ENCODE results near the gene INTS6. TPM values are rescaled to one million over a fixed set of nuclear protein-coding genes. Genes with fewer than 3 reads are reported as not detected.

INTS6 gene
- total and polyA plus RNA-seq, 2 donors (not counting 1 experiment from before 2014, with no cell fraction given), result 15.4 to 74.7 TPM

DNA sequence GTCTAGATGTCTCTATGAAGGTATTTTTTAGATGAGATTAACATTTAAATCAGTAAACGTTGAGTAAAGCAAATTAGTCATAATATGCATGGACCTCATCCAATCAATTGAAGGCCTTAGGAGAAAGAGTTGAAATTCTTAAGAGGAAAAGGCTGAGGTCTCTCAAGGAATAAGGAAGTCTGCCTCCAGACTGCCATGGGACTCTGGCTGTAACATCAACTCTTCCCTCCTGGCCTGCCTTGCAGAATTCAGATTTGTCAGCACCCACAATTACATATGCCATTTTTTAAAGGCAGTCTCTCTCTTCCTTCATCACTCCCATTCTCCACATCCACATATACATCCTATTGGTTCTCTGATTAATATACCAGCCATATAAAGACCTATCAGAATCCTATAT, 28.8 kb upstream of the INTS6 start:
- Mint-ChIP-seq H3K4me1 (no peaks in the 10 kb centered on the region), H3K9me3 (ENCODE audit: insufficient read depth) (no peaks in the 10 kb centered on the region), H3K4me3 (no peak overlapping the region), H3K27me3 (no peaks in the 10 kb centered on the region), H3K27ac (no peak overlapping the region)
- TF ChIP-seq, protein P1, sequence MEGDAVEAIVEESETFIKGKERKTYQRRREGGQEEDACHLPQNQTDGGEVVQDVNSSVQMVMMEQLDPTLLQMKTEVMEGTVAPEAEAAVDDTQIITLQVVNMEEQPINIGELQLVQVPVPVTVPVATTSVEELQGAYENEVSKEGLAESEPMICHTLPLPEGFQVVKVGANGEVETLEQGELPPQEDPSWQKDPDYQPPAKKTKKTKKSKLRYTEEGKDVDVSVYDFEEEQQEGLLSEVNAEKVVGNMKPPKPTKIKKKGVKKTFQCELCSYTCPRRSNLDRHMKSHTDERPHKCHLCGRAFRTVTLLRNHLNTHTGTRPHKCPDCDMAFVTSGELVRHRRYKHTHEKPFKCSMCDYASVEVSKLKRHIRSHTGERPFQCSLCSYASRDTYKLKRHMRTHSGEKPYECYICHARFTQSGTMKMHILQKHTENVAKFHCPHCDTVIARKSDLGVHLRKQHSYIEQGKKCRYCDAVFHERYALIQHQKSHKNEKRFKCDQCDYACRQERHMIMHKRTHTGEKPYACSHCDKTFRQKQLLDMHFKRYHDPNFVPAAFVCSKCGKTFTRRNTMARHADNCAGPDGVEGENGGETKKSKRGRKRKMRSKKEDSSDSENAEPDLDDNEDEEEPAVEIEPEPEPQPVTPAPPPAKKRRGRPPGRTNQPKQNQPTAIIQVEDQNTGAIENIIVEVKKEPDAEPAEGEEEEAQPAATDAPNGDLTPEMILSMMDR (IDR thresholded peaks at IDR 0.05), result no peak
- TF ChIP-seq EZH2 (IDR thresholded peaks at IDR 0.05; ENCODE audit: borderline replicate concordance, insufficient read depth, low read depth, low read length, poor library complexity, severe bottlenecking), result no peak
- Histone ChIP-seq H3K4me1 (ENCODE audit: control insufficient read depth in 2 of 2, insufficient read depth in 2 of 2, low read length in 2 of 2) (no peaks in the 10 kb centered on the region), H3K79me2 (ENCODE audit: control insufficient read depth, insufficient read depth, low read length) (no peaks in the 10 kb centered on the region), H3K27me3 (replicated peaks in 1 of 4; ENCODE audit: control extremely low read depth in 1 of 4, control insufficient read depth in 3 of 4, insufficient read depth in 4 of 4, low read length in 3 of 4) (no peaks in the 10 kb centered on the region), H3K9ac (ENCODE audit: low read length) (no peak overlapping the region), H3K4me3 (ENCODE audit: control extremely low read depth in 1 of 5, extremely low read depth in 1 of 5, insufficient read depth in 1 of 5, low read depth in 2 of 5, low read length in 4 of 5) (no peak overlapping the region), H3K9me3 (ENCODE audit: control extremely low read depth in 1 of 3, control insufficient read depth in 2 of 3, insufficient read depth in 1 of 3, low read length in 2 of 3) (no peaks in the 10 kb centered on the region), H3K27ac (ENCODE audit: low read length in 2 of 2) (no peak overlapping the region), H3K4me2 (replicated peaks; ENCODE audit: low read depth, low read length, poor library complexity, severe bottlenecking) (no peak overlapping the region), H2AFZ (ENCODE audit: insufficient read depth, low read depth, low read length, poor library complexity, severe bottlenecking) (no peak overlapping the region), H4K20me1 (ENCODE audit: control insufficient read depth, insufficient read depth, low read length, poor library complexity, severe bottlenecking) (no peaks in the 10 kb centered on the region), H3K36me3 (replicated peaks in 1 of 2; ENCODE audit: control extremely low read depth in 1 of 2, control insufficient read depth in 1 of 2, extremely low read depth in 1 of 2, insufficient read depth in 2 of 2, low read length in 1 of 2) (no peaks in the 10 kb centered on the region)
- ChIA-PET CTCF (no interaction called here), POLR2A (no interaction called here)
- no peak for ATAC-seq (ENCODE audit: low read depth)
- intact Hi-C loops (cut with micrococcal nuclease), result no loop called here
- WGBS (ENCODE audit: insufficient coverage), result no CpG with 5 or more reads among the region's 1 CpG
- DNase-seq, result no peak

DNA sequence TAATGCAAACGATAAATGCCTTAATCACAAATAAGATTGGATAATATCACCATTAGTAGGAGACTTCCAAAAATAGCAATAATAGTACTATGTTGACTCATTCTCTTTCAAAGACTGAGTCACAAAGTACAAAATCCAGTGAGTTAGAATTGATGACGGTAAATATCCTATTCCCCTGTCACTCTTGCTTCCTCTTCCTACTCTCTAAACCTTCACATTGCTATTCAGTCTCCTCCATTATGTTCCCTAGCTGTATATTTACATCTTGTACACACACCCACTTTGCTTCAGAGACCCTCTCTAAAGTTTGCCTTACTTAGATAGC, 26.3 kb upstream of the INTS6 start:
- CTCF ChIA-PET, result no interaction called here
- no peaks in the 10 kb centered on the region for H3K9me3 ChIP-seq (ENCODE audit: control extremely low read depth in 1 of 3, control insufficient read depth in 2 of 3, insufficient read depth in 1 of 3, low read length in 2 of 3)
- no peak overlapping the region for H3K27ac ChIP-seq (ENCODE audit: low read length in 2 of 2)
- H3K27me3 Mint-ChIP-seq, result no peaks in the 10 kb centered on the region
- H3K9ac ChIP-seq (ENCODE audit: low read length), result no peak overlapping the region
- ATAC-seq (ENCODE audit: low read depth) (no peak), DNase-seq (no peak)
- POLR2A ChIA-PET, result no interaction called here
- intact Hi-C loops (cut with micrococcal nuclease), result no loop called here
- H3K79me2 ChIP-seq (ENCODE audit: control insufficient read depth, insufficient read depth, low read length), result no peaks in the 10 kb centered on the region
- no peak overlapping the region for H2AFZ ChIP-seq (ENCODE audit: insufficient read depth, low read depth, low read length, poor library complexity, severe bottlenecking)
- H3K4me1 ChIP-seq (ENCODE audit: control insufficient read depth in 2 of 2, insufficient read depth in 2 of 2, low read length in 2 of 2), result no peaks in the 10 kb centered on the region
- no peaks in the 10 kb centered on the region for H3K4me1 Mint-ChIP-seq
- no peaks in the 10 kb centered on the region for H4K20me1 ChIP-seq (ENCODE audit: control insufficient read depth, insufficient read depth, low read length, poor library complexity, severe bottlenecking)
- no peaks in the 10 kb centered on the region for H3K27me3 ChIP-seq (replicated peaks in 1 of 4; ENCODE audit: control extremely low read depth in 1 of 4, control insufficient read depth in 3 of 4, insufficient read depth in 4 of 4, low read length in 3 of 4)
- H3K9me3 Mint-ChIP-seq (ENCODE audit: insufficient read depth), result no peaks in the 10 kb centered on the region
- H3K36me3 ChIP-seq (replicated peaks in 1 of 2; ENCODE audit: control extremely low read depth in 1 of 2, control insufficient read depth in 1 of 2, extremely low read depth in 1 of 2, insufficient read depth in 2 of 2, low read length in 1 of 2), result no peaks in the 10 kb centered on the region
- H3K4me2 ChIP-seq (replicated peaks; ENCODE audit: low read depth, low read length, poor library complexity, severe bottlenecking), result no peak overlapping the region
- no peak for TF ChIP-seq EZH2 (IDR thresholded peaks at IDR 0.05; ENCODE audit: borderline replicate concordance, insufficient read depth, low read depth, low read length, poor library complexity, severe bottlenecking)
- TF ChIP-seq, protein P1 (IDR thresholded peaks at IDR 0.05), result no peak
- WGBS (ENCODE audit: insufficient coverage), result 75% methylated on average over 1 of the region's 2 CpGs
- no peak overlapping the region for H3K4me3 ChIP-seq (ENCODE audit: control extremely low read depth in 1 of 5, extremely low read depth in 1 of 5, insufficient read depth in 1 of 5, low read depth in 2 of 5, low read length in 4 of 5)
- H3K27ac Mint-ChIP-seq, result no peak overlapping the region
- no peak overlapping the region for H3K4me3 Mint-ChIP-seq

Measured in B cell (primary cell).